ELR (cell line): Measurements from ENCODE around the gene NFATC3.

Experiments
- DNase-seq: peaks from one replicate; pipeline ENCODE4 v3.0.0-alpha.2; 2015; ENCODE audit warnings: low read depth

NFATC3 gene

GRCh38 chr16:68085259-68086071 is at the start of gene NFATC3:
Gene NFATC3, plus strand, starts transcription at chr16:68085370. Its CDS starts 312 bp downstream, at chr16:68085682.
- DNase-seq = peak; percentile 98

GRCh38 chr16:68037841-68038597 is 47.2 kb upstream of the NFATC3 start:
- no peak for DNase-seq

- DNase-seq = peak; percentile 79
Observed at GRCh38 chr16:68040506-68041288, 44.5 kb upstream of the NFATC3 start.

GRCh38 chr16:68041783-68042182 is 43.4 kb upstream of the NFATC3 start:
- no peak for DNase-seq

GRCh38 chr16:68046106-68046505 is 39.1 kb upstream of the NFATC3 start:
- DNase-seq = no peak

GRCh38 chr16:68047987-68048386 is 37.2 kb upstream of the NFATC3 start:
- no peak for DNase-seq

- no peak for DNase-seq
Observed at GRCh38 chr16:68049449-68049848, 35.7 kb upstream of the NFATC3 start.

- no peak for DNase-seq
Observed at GRCh38 chr16:68055395-68055794, 29.8 kb upstream of the NFATC3 start.

- DNase-seq = no peak
Observed at GRCh38 chr16:68059804-68060203, 25.4 kb upstream of the NFATC3 start.

- DNase-seq = no peak
Observed at GRCh38 chr16:68061396-68061795, 23.8 kb upstream of the NFATC3 start.

GRCh38 chr16:68062910-68063393 is 22.2 kb upstream of the NFATC3 start:
- no peak for DNase-seq

- DNase-seq = peak; percentile 74
Observed at GRCh38 chr16:68064791-68065365, 20.3 kb upstream of the NFATC3 start.

GRCh38 chr16:68065716-68066305 is 19.4 kb upstream of the NFATC3 start:
- DNase-seq = peak; percentile 19

- no peak for DNase-seq
Observed at GRCh38 chr16:68066763-68067162, 18.4 kb upstream of the NFATC3 start.

- DNase-seq = no peak
Observed at GRCh38 chr16:68068926-68069325, 16.2 kb upstream of the NFATC3 start.

- no peak for DNase-seq
Observed at GRCh38 chr16:68069511-68070248, 15.5 kb upstream of the NFATC3 start.

GRCh38 chr16:68070249-68070730 is 14.9 kb upstream of the NFATC3 start:
- DNase-seq = no peak

GRCh38 chr16:68070806-68071517 is 14.2 kb upstream of the NFATC3 start:
- no peak for DNase-seq

- no peak for DNase-seq
Observed at GRCh38 chr16:68071518-68071901, 13.7 kb upstream of the NFATC3 start.
